Measurements from ENCODE around the gene APLP2.

The APLP2 gene

DNA sequence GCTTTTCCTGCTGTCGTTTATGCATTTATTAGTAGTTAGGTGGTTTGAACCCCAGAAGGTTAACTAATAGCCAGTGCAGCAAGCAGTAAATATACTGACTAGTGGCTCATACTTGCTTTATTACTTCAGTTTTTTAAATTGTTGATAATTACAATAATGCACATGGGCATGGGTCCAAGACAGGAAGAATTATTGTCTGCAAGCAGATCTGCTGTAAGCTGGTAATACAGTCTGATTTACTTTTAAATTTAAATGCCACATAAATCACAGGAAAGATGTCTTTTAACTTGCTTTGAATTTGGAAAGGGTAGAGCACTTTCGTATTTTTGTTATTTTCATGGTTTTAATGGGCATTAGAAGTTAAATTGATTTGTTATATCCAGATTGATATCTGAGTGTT, 27.1 kb downstream of the APLP2 start:
- Histone ChIP-seq H3K27ac (no peak overlapping the region), H3K4me3 (no peak overlapping the region)
- TF ChIP-seq, protein P1, sequence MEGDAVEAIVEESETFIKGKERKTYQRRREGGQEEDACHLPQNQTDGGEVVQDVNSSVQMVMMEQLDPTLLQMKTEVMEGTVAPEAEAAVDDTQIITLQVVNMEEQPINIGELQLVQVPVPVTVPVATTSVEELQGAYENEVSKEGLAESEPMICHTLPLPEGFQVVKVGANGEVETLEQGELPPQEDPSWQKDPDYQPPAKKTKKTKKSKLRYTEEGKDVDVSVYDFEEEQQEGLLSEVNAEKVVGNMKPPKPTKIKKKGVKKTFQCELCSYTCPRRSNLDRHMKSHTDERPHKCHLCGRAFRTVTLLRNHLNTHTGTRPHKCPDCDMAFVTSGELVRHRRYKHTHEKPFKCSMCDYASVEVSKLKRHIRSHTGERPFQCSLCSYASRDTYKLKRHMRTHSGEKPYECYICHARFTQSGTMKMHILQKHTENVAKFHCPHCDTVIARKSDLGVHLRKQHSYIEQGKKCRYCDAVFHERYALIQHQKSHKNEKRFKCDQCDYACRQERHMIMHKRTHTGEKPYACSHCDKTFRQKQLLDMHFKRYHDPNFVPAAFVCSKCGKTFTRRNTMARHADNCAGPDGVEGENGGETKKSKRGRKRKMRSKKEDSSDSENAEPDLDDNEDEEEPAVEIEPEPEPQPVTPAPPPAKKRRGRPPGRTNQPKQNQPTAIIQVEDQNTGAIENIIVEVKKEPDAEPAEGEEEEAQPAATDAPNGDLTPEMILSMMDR (IDR thresholded peaks at IDR 0.05) = no peak
- DNase-seq (ENCODE audit: low spot score) = no peak

DNA sequence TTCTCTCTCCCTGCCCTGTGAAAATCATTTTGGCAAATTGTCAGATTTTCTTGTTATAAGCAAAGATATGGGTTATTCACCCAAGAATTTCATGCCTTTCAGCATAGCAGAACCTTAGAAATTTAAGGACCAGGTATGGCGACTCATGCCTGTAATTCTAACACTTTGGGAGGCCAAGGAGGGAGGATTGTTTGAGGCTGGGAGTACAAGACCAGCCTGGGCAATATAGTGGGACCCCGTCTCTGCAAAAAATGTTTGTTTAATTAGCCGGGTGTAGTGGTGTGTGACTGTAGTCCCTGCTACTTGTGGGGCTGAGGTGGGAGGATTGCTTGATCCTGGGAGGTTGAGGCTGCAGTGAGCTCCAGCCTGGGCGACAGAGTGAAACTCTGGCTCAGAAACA, 27.6 kb downstream of the APLP2 start:
- DNase-seq (ENCODE audit: low spot score) = no peak
- no peak overlapping the region for H3K27ac ChIP-seq
- TF ChIP-seq, protein P1 (IDR thresholded peaks at IDR 0.05) = no peak
- no peak overlapping the region for H3K4me3 ChIP-seq

DNA sequence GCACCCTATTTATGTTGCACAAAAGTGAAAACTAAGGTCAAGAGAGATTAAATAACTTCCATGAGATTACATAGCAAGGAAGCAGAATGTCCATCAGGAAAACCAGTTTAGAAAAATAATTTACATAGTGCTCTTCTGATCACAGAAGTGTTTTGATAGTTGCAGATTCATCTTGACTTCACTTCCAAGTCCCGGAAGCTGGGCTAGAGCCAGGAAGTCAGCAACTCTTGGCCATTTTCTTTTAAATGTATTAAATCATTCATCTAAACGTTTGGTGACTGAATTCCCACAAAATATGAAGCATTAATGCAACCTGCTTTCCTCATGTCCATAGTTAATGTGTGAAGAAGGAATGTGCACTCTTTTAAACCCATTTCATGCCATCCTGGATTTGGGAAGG, 29.7 kb downstream of the APLP2 start:
- TF ChIP-seq, protein P1 (IDR thresholded peaks at IDR 0.05) = no peak
- H3K27ac ChIP-seq = no peak overlapping the region
- no peak for DNase-seq (ENCODE audit: low spot score)
- no peak overlapping the region for H3K4me3 ChIP-seq

DNA sequence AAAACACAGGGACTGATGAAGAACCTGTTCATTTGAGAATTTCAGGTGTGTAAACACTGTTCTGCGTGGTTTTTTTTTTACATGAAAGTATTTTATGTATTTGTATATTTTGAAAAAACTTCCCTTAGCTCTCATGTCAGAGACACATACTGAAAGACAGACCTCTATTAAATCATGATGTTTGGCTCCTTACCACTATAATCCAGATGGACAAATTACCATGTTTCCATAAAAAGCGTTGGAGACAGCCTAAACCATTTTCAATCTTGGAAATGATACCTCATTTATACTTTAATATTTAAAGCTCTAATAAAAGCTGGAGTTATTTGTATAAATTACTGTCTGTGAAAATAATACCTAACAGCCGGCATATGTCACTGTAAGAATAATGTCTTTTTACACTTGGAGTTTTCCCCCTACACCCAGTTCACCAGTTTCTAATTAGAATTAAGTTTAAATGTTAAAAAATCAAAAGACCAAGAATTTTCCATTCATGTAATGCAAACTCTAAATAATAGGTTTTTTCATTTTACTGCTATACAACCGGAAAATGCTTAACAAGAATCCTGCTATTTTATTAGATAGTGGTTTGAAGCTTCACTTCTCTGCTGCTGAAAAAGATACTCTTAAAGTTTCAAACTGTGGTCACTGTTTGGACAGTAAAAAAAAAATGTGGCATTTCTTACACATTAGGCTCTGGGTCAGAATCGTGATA, 30.8 kb downstream of the APLP2 start:
- DNase-seq (ENCODE audit: low spot score) = no peak
- TF ChIP-seq, protein P1 (IDR thresholded peaks at IDR 0.05) = no peak
- no peak overlapping the region for H3K27ac ChIP-seq
- no peak overlapping the region for H3K4me3 ChIP-seq

DNA sequence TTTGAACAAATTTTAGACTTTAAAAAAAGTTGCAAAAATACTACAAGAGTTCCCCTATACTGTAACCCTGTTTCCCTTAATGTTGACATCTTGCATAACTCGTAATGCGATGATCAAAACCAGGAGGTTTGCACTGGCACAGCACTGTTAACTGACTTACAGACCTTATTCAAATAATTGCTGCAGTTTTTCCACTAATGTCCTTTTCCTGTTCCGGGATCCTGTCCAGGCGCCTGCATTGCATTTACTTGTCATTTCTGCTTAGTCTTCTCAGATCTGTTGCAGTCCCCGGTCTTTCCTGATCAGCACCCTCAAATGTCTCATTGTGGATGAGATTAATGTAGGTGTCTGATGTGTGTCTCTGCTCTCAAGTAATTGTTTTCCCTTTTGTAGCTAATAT, 32.0 kb downstream of the APLP2 start:
- Histone ChIP-seq H3K27ac (no peak overlapping the region), H3K4me3 (no peak overlapping the region)
- no peak for DNase-seq (ENCODE audit: low spot score)
- TF ChIP-seq, protein P1 (IDR thresholded peaks at IDR 0.05) = no peak

DNA sequence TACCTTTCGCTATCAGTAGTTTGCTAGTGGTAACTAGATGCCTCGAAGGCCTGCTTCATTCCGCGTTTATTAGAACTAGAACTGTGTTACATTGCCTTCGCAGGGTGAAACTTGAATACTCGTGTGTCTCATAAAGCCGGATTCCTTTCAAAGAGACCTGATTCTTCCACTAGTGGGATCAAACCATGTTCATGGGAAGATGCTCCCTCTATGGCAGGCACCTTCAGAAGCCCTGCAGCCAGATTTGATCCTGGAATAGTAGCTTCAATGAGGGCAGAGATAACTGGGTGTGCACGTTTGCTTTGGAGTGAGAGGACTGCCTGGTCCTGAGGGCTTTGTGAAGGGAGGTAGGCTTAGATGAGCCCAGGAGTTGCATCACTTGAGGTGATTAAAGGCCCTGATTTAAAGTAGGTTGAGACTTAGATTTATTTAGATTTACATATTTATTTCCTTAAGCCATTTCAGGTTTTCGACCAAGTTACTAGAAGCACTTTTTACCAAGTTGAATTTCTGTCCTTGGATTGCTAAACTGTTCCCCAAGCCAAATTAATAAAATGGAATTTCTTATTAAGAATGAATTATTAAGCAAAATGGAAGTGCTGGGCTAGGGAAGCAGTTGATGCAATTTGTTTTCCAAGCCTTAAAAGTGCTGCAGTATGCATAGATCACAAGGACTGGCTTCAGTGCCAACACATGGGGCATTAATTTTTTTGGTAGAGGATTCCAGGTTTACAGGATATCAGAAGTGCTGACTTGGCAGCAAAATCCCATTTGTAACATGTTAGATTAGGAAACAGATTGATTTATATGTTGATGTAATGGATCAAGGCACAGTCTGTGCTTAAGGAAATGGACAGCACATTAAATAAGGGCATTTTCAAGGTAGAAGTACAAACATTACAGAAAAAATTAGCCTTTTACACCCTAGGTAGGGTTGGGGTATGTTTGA, 32.9 kb downstream of the APLP2 start:
- TF ChIP-seq, protein P1 (IDR thresholded peaks at IDR 0.05) = no peak
- Histone ChIP-seq H3K27ac (no peak overlapping the region), H3K4me3 (no peak overlapping the region)
- no peak for DNase-seq (ENCODE audit: low spot score)
